ENCODE data around the gene SATB1. TPM values are rescaled to one million over a fixed set of nuclear protein-coding genes. Genes with fewer than 3 reads are reported as not detected.

The SATB1 gene
- total and polyA plus RNA-seq, 2 of the 8 experiments (the other 6 are each of a cell fraction or from before 2014, with no cell fraction given), result 18.8 to 28.0 TPM

GRCh38 chr3:18447720-18448119 lies 22.6 kb upstream of the SATB1 start:
- Histone ChIP-seq H3K9ac (replicated peaks in 1 of 4; ENCODE audit: extremely low read depth in 1 of 4, low read depth in 3 of 4, low read length in 3 of 4) (no peak overlapping the region), H3K79me1 (ENCODE audit: low read depth, low read length) (no peaks in the 10 kb centered on the region; the same call in 1 of the 2 replicates), H3K4me1 (replicated peaks in 1 of 4; ENCODE audit: control insufficient read depth in 3 of 4, insufficient read depth in 4 of 4, low read length in 3 of 4) (peaks cover 0 to 9% (median 4%) of the 10 kb centered on the region in 4 experiments; a peak in 4 of 7 replicates), H3K23ac (ENCODE audit: insufficient read length) (no peak overlapping the region), H2BK5ac (ENCODE audit: low read depth, low read length) (no peak overlapping the region), H3K27me3 (replicated peaks in 1 of 4; ENCODE audit: control insufficient read depth in 3 of 4, extremely low read depth in 1 of 4, insufficient read depth in 3 of 4, low read length in 3 of 4) (peaks cover 0 to 17% (median 8%) of the 10 kb centered on the region in 4 experiments; a peak in 6 of 7 replicates), H3K56ac (replicated peaks; ENCODE audit: insufficient read length, low read depth, low read length) (no peak overlapping the region), H3K27ac (ENCODE audit: low read depth, low read length) (no peak overlapping the region), H3K4ac (replicated peaks; ENCODE audit: insufficient read length, low read depth, low read length) (no peak overlapping the region), H4K8ac (ENCODE audit: extremely low read depth, insufficient read depth, low read length) (no peak overlapping the region), H4K5ac (ENCODE audit: insufficient read length, low read depth, low read length) (no peak overlapping the region), H2AK5ac (ENCODE audit: low read depth, low read length) (no peak overlapping the region), H3K36me3 (ENCODE audit: control insufficient read depth in 2 of 4, insufficient read depth in 4 of 4, low read length in 3 of 4) (peaks cover 0 to 6% (median 3%) of the 10 kb centered on the region in 4 experiments; a peak in 3 of 8 replicates), H2BK12ac (ENCODE audit: low read depth, low read length) (no peak overlapping the region), H3K18ac (ENCODE audit: extremely low read depth, low read length) (no peak overlapping the region), H3K23me2 (ENCODE audit: low read depth, low read length) (peaks cover 20% of the 10 kb centered on the region; the same call in 1 of the 2 replicates), H4K20me1 (replicated peaks in 1 of 2; ENCODE audit: control insufficient read depth in 1 of 2, insufficient read depth in 2 of 2, low read length in 2 of 2) (no peaks in the 10 kb centered on the region), H2BK15ac (ENCODE audit: low read length) (no peak overlapping the region), H2AFZ (ENCODE audit: low read length) (no peak overlapping the region), H3K4me2 (ENCODE audit: insufficient read depth in 1 of 2, low read depth in 2 of 2, low read length in 2 of 2) (no peak overlapping the region), H3K79me2 (ENCODE audit: control insufficient read depth in 1 of 2, insufficient read depth in 2 of 2, low read length in 2 of 2) (peaks cover 0 to 31% of the 10 kb centered on the region in 2 experiments; a peak in 2 of 4 replicates), H2BK120ac (replicated peaks; ENCODE audit: low read depth, low read length) (no peak overlapping the region), H3K9me3 (ENCODE audit: insufficient read depth in 2 of 2, low read depth in 1 of 2, low read length in 1 of 2) (peaks cover 0 to 8% of the 10 kb centered on the region in 2 experiments; a peak in 1 of 4 replicates), H3K4me3 (ENCODE audit: extremely low read depth in 1 of 4, insufficient read depth in 2 of 4, low read depth in 3 of 4, low read length in 4 of 4) (no peak overlapping the region), H2BK20ac (ENCODE audit: low read length) (no peak overlapping the region), H4K91ac (replicated peaks; ENCODE audit: insufficient read length, low read length) (no peak overlapping the region), H3K14ac (ENCODE audit: insufficient read length) (no peak overlapping the region)
- DNase-seq (ENCODE audit: low read depth in 1 of 2, low spot score in 2 of 2), result no peak
- no peak for FAIRE-seq
- no peak for TF ChIP-seq ATF3 (IDR thresholded peaks at IDR 0.05; ENCODE audit: insufficient read depth, low read depth, low read length)
- no peak for TF ChIP-seq RNF2 (IDR thresholded peaks at IDR 0.05; ENCODE audit: borderline replicate concordance, low read depth, low read length, missing control alignments, poor library complexity, severe bottlenecking)
- no peak for TF ChIP-seq KDM1A (IDR thresholded peaks at IDR 0.05; ENCODE audit: borderline replicate concordance, low read length)
- no peak for TF ChIP-seq PHF8 (conservative IDR thresholded peaks at IDR 0.05; ENCODE audit: low read depth, low read length)
- no peak for TF ChIP-seq GABPA (IDR thresholded peaks at IDR 0.05; ENCODE audit: borderline replicate concordance, insufficient read depth, low read length)
- no peak for TF ChIP-seq MAFK (IDR thresholded peaks at IDR 0.05; ENCODE audit: low read depth, low read length)
- no peak for TF ChIP-seq SP2 (IDR thresholded peaks at IDR 0.05; ENCODE audit: low read length)
- no peak for TF ChIP-seq FOSL1 (IDR thresholded peaks at IDR 0.05; ENCODE audit: insufficient read depth, low read depth, low read length)
- TF ChIP-seq CTBP2 (IDR thresholded peaks at IDR 0.05; ENCODE audit: borderline replicate concordance, insufficient read depth, insufficient read length, low read length), result no peak
- TF ChIP-seq TBP (IDR thresholded peaks at IDR 0.05; ENCODE audit: low read depth, low read length), result no peak
- TF ChIP-seq RXRA (IDR thresholded peaks at IDR 0.05; ENCODE audit: insufficient read depth, low read depth, low read length), result no peak
- TF ChIP-seq TCF12 (IDR thresholded peaks at IDR 0.05; ENCODE audit: low read depth, low read length), result no peak
- no peak for TF ChIP-seq SUZ12 (IDR thresholded peaks at IDR 0.05; ENCODE audit: low read length)
- CTCF ChIA-PET (ENCODE audit: partially characterized antibody), result interaction anchor here (0.9 to 1.3 kb wide), 2 partner anchors 28 to 553 kb away, joined by 3 read pairs; no protein-coding TSS in a partner anchor
- POLR2A ChIA-PET (ENCODE audit: partially characterized antibody), result interaction anchor here (0.6 kb wide), 1 partner anchor 55 kb away, joined by 4 read pairs; no protein-coding TSS in a partner anchor

Data from H1 (cell line).